NB4 (cell line): ENCODE data around the gene TIMM8A.

Experiments used
- MYC ChIP-seq: IDR thresholded peaks from 2 replicates; pipeline ENCODE4 v1.6.1; 2011; ENCODE audit warnings: low read depth, low read length
- POLR2A ChIP-seq: IDR thresholded peaks from 2 replicates; pipeline ENCODE4 v1.6.1; 2011; ENCODE audit warnings: mild to moderate bottlenecking; ENCODE audit not compliant: insufficient read length; ENCODE audit errors: extremely low read depth
- TF ChIP-seq, protein P1 (sequence below): IDR thresholded peaks from one replicate; pipeline ENCODE4 v1.5.1; 2012; ENCODE audit warnings: low read depth, low read length
- TF ChIP-seq, protein P2 (sequence below): IDR thresholded peaks from 2 replicates; pipeline ENCODE4 v1.6.1; 2011; ENCODE audit warnings: low read depth, low read length

DNA sequence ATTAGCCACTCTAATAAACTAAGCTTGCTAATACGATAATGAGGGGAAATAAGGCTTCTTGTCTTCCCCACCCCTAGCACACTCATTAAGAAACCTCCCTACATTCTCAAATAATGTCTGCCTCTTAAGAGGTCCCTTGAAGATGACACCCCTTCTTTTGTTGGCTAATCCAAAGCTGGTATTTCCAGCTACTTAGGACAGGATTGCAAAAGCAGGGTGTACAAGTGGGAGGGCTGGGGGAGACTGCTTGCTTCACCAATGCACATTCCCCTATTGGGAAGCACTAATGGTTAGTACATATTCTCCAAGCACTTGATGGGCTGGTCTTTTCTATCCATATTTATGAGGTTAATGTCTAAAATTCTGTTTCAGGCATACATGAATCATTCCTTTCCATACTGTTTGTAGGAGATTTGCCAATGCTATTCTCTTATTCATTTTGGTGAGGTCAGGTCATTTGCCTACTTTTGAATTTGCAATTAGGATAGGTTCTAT is 16.8 kb upstream of the TIMM8A start:
- TF ChIP-seq, protein P1, sequence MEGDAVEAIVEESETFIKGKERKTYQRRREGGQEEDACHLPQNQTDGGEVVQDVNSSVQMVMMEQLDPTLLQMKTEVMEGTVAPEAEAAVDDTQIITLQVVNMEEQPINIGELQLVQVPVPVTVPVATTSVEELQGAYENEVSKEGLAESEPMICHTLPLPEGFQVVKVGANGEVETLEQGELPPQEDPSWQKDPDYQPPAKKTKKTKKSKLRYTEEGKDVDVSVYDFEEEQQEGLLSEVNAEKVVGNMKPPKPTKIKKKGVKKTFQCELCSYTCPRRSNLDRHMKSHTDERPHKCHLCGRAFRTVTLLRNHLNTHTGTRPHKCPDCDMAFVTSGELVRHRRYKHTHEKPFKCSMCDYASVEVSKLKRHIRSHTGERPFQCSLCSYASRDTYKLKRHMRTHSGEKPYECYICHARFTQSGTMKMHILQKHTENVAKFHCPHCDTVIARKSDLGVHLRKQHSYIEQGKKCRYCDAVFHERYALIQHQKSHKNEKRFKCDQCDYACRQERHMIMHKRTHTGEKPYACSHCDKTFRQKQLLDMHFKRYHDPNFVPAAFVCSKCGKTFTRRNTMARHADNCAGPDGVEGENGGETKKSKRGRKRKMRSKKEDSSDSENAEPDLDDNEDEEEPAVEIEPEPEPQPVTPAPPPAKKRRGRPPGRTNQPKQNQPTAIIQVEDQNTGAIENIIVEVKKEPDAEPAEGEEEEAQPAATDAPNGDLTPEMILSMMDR, result no peak
- no peak for TF ChIP-seq MYC
- TF ChIP-seq POLR2A, result no peak
- TF ChIP-seq, protein P2, sequence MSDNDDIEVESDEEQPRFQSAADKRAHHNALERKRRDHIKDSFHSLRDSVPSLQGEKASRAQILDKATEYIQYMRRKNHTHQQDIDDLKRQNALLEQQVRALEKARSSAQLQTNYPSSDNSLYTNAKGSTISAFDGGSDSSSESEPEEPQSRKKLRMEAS, result no peak
